DND-41 (cell line): Measurements from ENCODE around the gene AANAT.

Experiments used
- ATAC-seq: fragments of 200-7000 bp; cut with Tn5 transposase; 3 replicates; pipeline ENCODE4 v1.9.1; 2021; ENCODE audit warnings: low read depth; ENCODE audit not compliant: insufficient read depth
- DNase-seq: peaks from one replicate; pipeline ENCODE4 v3.0.0-alpha.2; 2020
- H2AFZ ChIP-seq: 2 replicates; pipeline ENCODE4 v1.6.0; 2012; ENCODE audit warnings: low read depth, low read length
- H3K27ac ChIP-seq: 2 replicates; pipeline ENCODE4 v1.5.1; 2012; ENCODE audit warnings: low read length, inconsistent platforms
- H3K27me3 ChIP-seq: fragments of 200-600 bp; sonication (generic); 2 replicates; pipeline ENCODE4 v1.6.0; 2012; ENCODE audit warnings: low read length, mild to moderate bottlenecking, inconsistent platforms; ENCODE audit not compliant: insufficient read depth, poor library complexity
- H3K36me3 ChIP-seq: 2 replicates; pipeline ENCODE4 v1.5.1; 2012; ENCODE audit warnings: low read length, inconsistent platforms; ENCODE audit not compliant: insufficient read depth
- H3K4me1 ChIP-seq: 2 replicates; pipeline ENCODE4 v1.5.1; 2012; ENCODE audit warnings: mild to moderate bottlenecking, low read length; ENCODE audit not compliant: insufficient read depth
- H3K4me2 ChIP-seq: 2 replicates; pipeline ENCODE4 v1.6.0; 2012; ENCODE audit warnings: mild to moderate bottlenecking, moderate library complexity, low read length, inconsistent platforms; ENCODE audit not compliant: insufficient read depth
- H3K4me3 ChIP-seq, 2 experiments: fragments of 200-600 bp in 1 of 2; shearing (Covaris generic) in 1 of 2; 2 replicates each; pipeline ENCODE4 v1.5.1; 2012 to 2016; ENCODE audit warnings: inconsistent platforms in 2 of 2, low read length in 2 of 2, mild to moderate bottlenecking in 2 of 2, low read depth in 1 of 2, moderate library complexity in 1 of 2
- H3K79me2 ChIP-seq: 2 replicates; pipeline ENCODE4 v1.6.0; 2012; ENCODE audit warnings: low read length, inconsistent platforms; ENCODE audit not compliant: insufficient read depth
- H3K9ac ChIP-seq: 2 replicates; pipeline ENCODE4 v1.6.0; 2012; ENCODE audit warnings: low read depth, mild to moderate bottlenecking, inconsistent platforms, low read length, moderate library complexity
- H3K9me3 ChIP-seq: 2 replicates; pipeline ENCODE4 v1.5.1; 2012; ENCODE audit warnings: low read length, moderate library complexity, mild to moderate bottlenecking, inconsistent platforms; ENCODE audit not compliant: insufficient read depth, severe bottlenecking
- H4K20me1 ChIP-seq: 2 replicates; pipeline ENCODE4 v1.6.0; 2012; ENCODE audit warnings: low read length; ENCODE audit not compliant: insufficient read depth
- EZH2 ChIP-seq: IDR thresholded peaks from 3 replicates; pipeline ENCODE4 v1.6.1; 2012; ENCODE audit warnings: borderline replicate concordance, low read depth, mild to moderate bottlenecking, moderate library complexity, low read length, inconsistent platforms; ENCODE audit not compliant: severe bottlenecking
- TF ChIP-seq, protein P1 (sequence below): IDR thresholded peaks from 2 replicates; pipeline ENCODE4 v1.5.1; 2012; ENCODE audit warnings: borderline replicate concordance, low read length, moderate library complexity, mild to moderate bottlenecking; ENCODE audit not compliant: poor library complexity, severe bottlenecking; ENCODE audit errors: extremely low read depth

The AANAT gene

DNA sequence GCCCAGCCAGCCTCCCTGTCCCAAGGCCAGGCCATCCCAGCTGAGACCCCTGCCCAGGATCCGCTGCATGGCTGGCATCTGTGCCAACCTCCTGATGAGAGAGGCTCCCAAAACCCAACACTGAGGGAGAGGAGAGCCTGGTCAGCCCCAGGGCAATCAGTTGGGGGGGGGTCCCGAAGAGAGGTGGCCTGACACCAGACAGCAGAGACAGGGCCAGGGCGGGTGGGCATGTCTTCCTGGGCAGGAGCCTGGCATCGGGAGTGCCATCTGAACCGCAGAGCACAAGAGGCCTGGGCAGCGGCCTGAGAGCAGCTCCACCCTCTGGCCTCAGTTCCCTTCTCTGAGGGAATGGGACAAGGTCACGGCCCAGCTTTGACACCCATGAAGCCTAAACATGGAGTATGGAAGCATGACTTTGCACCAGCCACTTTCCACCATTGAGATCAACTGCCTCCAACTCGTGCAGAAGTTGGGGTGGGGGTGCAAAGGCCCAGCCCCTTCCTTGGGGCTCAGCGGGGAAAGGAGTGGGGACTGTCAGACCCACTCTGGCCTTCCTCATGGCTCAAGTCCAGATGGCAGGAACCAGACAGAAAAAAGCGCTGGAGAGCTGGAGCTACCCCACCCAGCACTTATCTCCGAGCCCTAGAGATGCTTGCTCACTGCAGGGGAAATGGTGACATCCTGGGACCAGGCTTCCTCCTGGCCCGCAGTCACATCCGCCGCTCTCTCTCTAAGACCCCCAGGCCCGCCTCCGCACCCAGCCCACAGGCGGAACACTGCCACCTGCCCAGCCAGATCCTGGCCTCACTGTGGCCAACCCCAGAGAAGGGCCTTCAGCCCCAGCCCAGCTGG lies 24.1 kb downstream of the AANAT start:
- H3K79me2 ChIP-seq, result no peaks in the 10 kb centered on the region
- peaks cover 4% of the 10 kb centered on the region for H3K27me3 ChIP-seq
- H3K4me1 ChIP-seq, result peaks cover 5% of the 10 kb centered on the region
- ATAC-seq, result no peak
- no peak for DNase-seq
- no peaks in the 10 kb centered on the region for H3K9me3 ChIP-seq
- no peak overlapping the region for H3K4me3 ChIP-seq
- TF ChIP-seq EZH2, result no peak
- TF ChIP-seq, protein P1, sequence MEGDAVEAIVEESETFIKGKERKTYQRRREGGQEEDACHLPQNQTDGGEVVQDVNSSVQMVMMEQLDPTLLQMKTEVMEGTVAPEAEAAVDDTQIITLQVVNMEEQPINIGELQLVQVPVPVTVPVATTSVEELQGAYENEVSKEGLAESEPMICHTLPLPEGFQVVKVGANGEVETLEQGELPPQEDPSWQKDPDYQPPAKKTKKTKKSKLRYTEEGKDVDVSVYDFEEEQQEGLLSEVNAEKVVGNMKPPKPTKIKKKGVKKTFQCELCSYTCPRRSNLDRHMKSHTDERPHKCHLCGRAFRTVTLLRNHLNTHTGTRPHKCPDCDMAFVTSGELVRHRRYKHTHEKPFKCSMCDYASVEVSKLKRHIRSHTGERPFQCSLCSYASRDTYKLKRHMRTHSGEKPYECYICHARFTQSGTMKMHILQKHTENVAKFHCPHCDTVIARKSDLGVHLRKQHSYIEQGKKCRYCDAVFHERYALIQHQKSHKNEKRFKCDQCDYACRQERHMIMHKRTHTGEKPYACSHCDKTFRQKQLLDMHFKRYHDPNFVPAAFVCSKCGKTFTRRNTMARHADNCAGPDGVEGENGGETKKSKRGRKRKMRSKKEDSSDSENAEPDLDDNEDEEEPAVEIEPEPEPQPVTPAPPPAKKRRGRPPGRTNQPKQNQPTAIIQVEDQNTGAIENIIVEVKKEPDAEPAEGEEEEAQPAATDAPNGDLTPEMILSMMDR, result no peak
- no peak overlapping the region for H3K27ac ChIP-seq
- H3K4me2 ChIP-seq, result no peak overlapping the region
- no peak overlapping the region for H3K9ac ChIP-seq
- H3K36me3 ChIP-seq, result no peaks in the 10 kb centered on the region
- H4K20me1 ChIP-seq, result no peaks in the 10 kb centered on the region
- H2AFZ ChIP-seq, result no peak overlapping the region

DNA sequence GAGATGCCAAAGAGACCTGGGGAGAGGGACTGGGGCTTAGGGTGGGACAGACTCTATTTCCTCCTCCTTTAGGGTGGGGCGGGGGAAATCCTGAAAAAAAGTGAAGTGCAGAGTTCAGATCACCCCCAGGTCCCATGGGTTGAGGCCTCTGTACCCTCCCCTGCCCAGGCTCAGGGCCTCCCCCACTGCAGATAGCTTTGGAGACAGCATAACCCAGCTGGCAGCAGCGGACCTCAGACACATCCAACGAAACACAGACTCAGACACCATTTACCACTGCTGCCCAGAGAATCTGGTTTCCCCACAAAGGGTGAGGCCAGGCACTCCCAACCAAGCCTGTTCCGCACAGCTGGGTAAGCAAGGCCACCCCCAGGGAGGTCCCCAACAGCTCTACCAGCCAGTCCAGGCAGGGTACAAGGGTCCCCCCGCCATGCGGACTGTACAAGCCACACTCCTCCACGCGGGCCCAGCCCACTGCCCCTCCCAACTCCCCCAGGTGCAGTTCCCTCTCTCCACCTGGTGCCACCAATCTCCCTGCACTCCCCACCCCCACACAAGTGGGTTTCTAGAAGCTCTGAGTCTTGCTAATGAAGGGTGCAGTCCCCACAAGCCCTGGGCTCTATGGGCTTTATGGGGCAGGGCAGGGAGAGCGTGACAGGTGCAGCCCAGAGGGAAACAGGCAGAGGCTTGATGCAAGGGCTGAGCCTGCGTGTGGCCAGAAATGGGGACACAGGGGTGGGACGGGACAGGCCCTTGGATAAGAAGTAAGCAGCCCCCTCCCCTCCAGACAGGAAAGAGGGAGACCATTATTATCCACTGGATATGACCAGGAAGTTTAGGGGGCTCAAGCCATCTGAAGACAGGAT lies 25.0 kb downstream of the AANAT start:
- Histone ChIP-seq H3K4me2 (no peak overlapping the region), H2AFZ (no peak overlapping the region), H3K4me1 (peaks cover 5% of the 10 kb centered on the region), H3K36me3 (no peaks in the 10 kb centered on the region), H4K20me1 (peaks cover 5% of the 10 kb centered on the region; the same call in 1 of the 2 replicates), H3K27ac (no peak overlapping the region), H3K27me3 (peaks cover 4% of the 10 kb centered on the region), H3K9ac (no peak overlapping the region), H3K4me3 (no peak overlapping the region), H3K9me3 (no peaks in the 10 kb centered on the region), H3K79me2 (no peaks in the 10 kb centered on the region)
- DNase-seq (peak; percentile 30), ATAC-seq (peak; percentile 47)
- TF ChIP-seq EZH2, result no peak
- TF ChIP-seq, protein P1, result no peak

DNA sequence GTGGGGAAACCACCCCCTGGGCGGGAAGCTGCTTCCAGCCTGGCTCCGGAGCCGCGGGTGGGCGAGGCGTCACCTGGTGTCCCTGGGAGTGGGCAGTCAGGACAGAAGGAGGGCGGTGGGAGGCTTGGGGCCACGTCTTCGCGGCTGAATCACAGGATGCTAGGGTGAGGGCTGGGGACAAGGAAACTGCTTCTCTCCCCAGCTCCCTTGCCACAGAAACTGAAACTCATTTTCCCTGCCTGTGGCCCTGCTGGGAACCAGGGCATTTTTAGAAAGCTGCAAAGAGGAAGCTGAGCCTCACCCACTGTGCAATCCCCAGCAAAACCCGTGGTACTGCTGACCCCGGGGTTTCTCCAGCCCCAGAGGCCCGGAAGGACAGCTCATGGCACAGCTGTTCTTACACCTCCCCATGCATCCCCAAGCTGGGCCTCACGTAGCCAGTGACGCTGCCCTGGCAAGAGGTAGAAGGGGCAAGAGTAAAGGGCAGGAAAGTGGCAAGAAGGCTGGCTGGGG lies 25.6 kb downstream of the AANAT start:
- peak; percentile 74 for ATAC-seq
- no peaks in the 10 kb centered on the region for H3K36me3 ChIP-seq
- peaks cover 5% of the 10 kb centered on the region; the same call in 1 of the 2 replicates for H4K20me1 ChIP-seq
- peak; percentile 44 for DNase-seq
- H3K27me3 ChIP-seq, result peaks cover 4% of the 10 kb centered on the region
- no peak for TF ChIP-seq EZH2
- TF ChIP-seq, protein P1, result no peak
- H3K9me3 ChIP-seq, result no peaks in the 10 kb centered on the region
- H3K4me1 ChIP-seq, result peaks cover 5% of the 10 kb centered on the region
- no peak overlapping the region for H3K4me3 ChIP-seq
- H3K4me2 ChIP-seq, result no peak overlapping the region
- H3K79me2 ChIP-seq, result no peaks in the 10 kb centered on the region
- H2AFZ ChIP-seq, result no peak overlapping the region
- H3K9ac ChIP-seq, result no peak overlapping the region
- no peak overlapping the region for H3K27ac ChIP-seq
